GM13976 (cell line): ENCODE measurements around the gene IER3.
"Not testable (repeated sequence)": the region's sequence is repeated elsewhere in the genome, so short reads cannot be mapped to it uniquely, and the experiment has no call there.

Source experiments
- DNase-seq: peaks from one replicate; pipeline ENCODE4 v3.0.0; 2012; ENCODE audit warnings: low spot score
- CTCF ChIP-seq: IDR thresholded peaks from 2 replicates; pipeline ENCODE4 v1.5.1; 2012; ENCODE audit warnings: borderline replicate concordance, mild to moderate bottlenecking; ENCODE audit not compliant: insufficient read depth; ENCODE audit errors: extremely low read depth, missing control alignments, control extremely low read depth
- in situ Hi-C: fragments of 300-500 bp; cut with MboI; formaldehyde crosslinking; loops from one replicate; pipeline ENCODE4 v1.12.0; 2022; ENCODE audit warnings: low sequenced_read_pairs, mixed read lengths, inconsistent platforms; ENCODE audit not compliant: unreplicated experiment

Gene IER3

GRCh38 chr6:30726506-30727413, 17.6 kb downstream of the IER3 start:
- no peak for TF ChIP-seq CTCF
- in situ Hi-C loops: loop anchor here (5.0 kb wide), 1 partner anchor 54 kb away; the partner anchor contains the start of gene DHX16
- DNase-seq: no peak

- no peak for TF ChIP-seq CTCF
- DNase-seq: no peak
- in situ Hi-C loops: loop anchor here (5.0 kb wide), 1 partner anchor 54 kb away; the partner anchor contains the start of gene DHX16
Measured at GRCh38 chr6:30725713-30726505, 18.4 kb downstream of the IER3 start.

GRCh38 chr6:30724906-30725667, 19.3 kb downstream of the IER3 start:
- in situ Hi-C loops: loop anchor here (5.0 kb wide), 1 partner anchor 53 kb away; the partner anchor contains the start of gene DHX16
- DNase-seq: no peak
- TF ChIP-seq CTCF: no peak

GRCh38 chr6:30723843-30724741, 20.3 kb downstream of the IER3 start:
- in situ Hi-C loops, DNase-seq: not testable (repeated sequence)

GRCh38 chr6:30723159-30723842, 21.0 kb downstream of the IER3 start:
- in situ Hi-C loops: not testable (repeated sequence)

GRCh38 chr6:30722280-30723112, 21.9 kb downstream of the IER3 start:
- DNase-seq: peak; percentile 70
- in situ Hi-C loops: no loop called here
- peak; percentile 89 for TF ChIP-seq CTCF

More at GRCh38 chr6:30723159-30723842, 21.0 kb downstream of the IER3 start:
- not testable (repeated sequence) for DNase-seq

- DNase-seq, in situ Hi-C loops: not testable (repeated sequence)
Measured at GRCh38 chr6:30722025-30722279, 22.4 kb downstream of the IER3 start.
